Measurements from ENCODE around the gene RRBP1.

GRCh38 chr20:17621229-17621968 lies 60.6 kb downstream of the RRBP1 start:
- TF ChIP-seq ELK1 (IDR thresholded peaks at IDR 0.05; ENCODE audit: borderline replicate concordance, low read depth, low read length) (no peak), SMC3 (IDR thresholded peaks at IDR 0.05; ENCODE audit: low read depth, low read length) (no peak), POLR2A (IDR thresholded peaks at IDR 0.05; ENCODE audit: low read depth, low read length) (no peak), CTCF (conservative IDR thresholded peaks at IDR 0.05; ENCODE audit: low read depth, low read length) (no peak), MAZ (IDR thresholded peaks at IDR 0.05; ENCODE audit: borderline replicate concordance, low read depth, low read length) (no peak), FOS (IDR thresholded peaks at IDR 0.05; ENCODE audit: low read depth, low read length) (no peak), RFX5 (IDR thresholded peaks at IDR 0.05; ENCODE audit: low read depth, low read length) (no peak), NFE2L2 (IDR thresholded peaks at IDR 0.05; ENCODE audit: low read depth, low read length) (no peak), USF2 (IDR thresholded peaks at IDR 0.05; ENCODE audit: low read depth, low read length) (no peak), MXI1 (IDR thresholded peaks at IDR 0.05; ENCODE audit: borderline replicate concordance, low read depth, low read length) (no peak), RAD21 (IDR thresholded peaks at IDR 0.05; ENCODE audit: low read length) (no peak)
